ENCODE results near the gene HOXD3.

DNA sequence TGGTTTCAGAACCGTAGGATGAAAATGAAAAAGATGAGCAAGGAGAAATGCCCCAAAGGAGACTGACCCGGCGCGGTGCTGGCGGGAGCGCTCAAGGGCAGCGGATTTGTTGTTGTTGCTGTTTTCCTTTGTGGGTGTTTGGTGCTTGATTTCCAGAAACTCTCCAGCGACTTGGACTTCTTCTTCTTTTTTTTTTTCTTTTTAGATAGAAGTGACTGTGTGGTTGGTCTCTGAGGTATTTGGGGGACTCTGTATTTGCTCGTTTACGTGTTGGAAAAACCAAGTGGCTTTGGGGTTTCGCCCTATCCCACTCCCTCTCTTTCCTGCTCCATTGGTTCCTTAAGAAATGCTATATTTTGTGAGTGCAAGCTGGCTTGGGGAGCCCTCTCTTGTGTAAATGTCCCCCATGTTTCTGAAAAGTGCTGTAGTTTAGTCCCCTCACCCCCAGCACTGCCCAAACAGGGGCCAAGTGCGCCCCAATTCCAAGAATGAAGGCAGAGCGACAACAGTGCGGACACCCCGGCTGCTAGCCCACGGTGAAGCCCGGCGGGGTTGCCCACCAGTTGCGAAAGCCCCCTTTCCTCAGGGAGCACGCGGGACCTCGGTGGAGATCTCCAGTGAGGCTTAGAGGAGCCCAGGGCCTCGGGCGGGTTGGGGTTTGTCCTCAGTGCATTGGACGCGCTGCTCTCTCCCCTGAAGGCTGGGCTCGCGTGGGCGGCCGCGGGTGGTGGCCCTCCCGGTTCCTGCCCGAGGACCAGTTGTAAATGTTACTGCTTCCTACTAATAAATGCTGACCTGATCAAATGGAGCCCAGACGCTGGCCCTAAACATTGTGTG is 32.8 kb upstream of the HOXD3 start:
- TF ChIP-seq, protein P1, sequence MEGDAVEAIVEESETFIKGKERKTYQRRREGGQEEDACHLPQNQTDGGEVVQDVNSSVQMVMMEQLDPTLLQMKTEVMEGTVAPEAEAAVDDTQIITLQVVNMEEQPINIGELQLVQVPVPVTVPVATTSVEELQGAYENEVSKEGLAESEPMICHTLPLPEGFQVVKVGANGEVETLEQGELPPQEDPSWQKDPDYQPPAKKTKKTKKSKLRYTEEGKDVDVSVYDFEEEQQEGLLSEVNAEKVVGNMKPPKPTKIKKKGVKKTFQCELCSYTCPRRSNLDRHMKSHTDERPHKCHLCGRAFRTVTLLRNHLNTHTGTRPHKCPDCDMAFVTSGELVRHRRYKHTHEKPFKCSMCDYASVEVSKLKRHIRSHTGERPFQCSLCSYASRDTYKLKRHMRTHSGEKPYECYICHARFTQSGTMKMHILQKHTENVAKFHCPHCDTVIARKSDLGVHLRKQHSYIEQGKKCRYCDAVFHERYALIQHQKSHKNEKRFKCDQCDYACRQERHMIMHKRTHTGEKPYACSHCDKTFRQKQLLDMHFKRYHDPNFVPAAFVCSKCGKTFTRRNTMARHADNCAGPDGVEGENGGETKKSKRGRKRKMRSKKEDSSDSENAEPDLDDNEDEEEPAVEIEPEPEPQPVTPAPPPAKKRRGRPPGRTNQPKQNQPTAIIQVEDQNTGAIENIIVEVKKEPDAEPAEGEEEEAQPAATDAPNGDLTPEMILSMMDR (conservative IDR thresholded peaks at IDR 0.05 in 1 of 2, IDR thresholded peaks at IDR 0.05 in 1 of 2; ENCODE audit: low read depth in 1 of 2, low read length in 2 of 2): no peak
- TF ChIP-seq EZH2 (IDR thresholded peaks at IDR 0.05; ENCODE audit: low read length, missing control alignments): no peak

All from fibroblast of lung (primary cell).